Measurements from ENCODE around the gene SPTBN2. TPM values are rescaled to one million over a fixed set of nuclear protein-coding genes. Genes with fewer than 3 reads are reported as not detected.

Gene SPTBN2
- total and polyA plus RNA-seq, 2 of the 4 experiments (the other 2 are of a cell fraction): 0.18 to 0.41 TPM

DNA sequence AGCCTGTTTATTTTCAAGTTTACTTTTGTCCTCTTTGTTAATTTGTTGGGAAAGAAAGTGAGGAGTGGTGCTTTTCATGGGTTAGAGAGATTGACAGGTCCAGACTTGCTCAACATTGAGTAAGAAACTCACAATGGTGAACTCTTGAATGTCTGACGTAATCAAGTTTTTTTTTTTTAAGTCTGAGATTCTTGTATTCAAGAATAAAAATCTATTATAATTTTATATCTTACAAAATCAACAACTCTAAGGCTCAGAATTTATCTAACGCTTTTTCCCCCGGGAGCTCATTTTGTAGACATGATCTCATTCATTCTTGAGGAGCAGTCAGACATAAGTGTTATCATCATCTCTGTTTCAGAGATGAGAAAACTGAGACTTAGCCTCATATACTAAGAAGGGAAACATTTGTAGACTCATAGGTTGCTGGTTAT is 39.1 kb upstream of the SPTBN2 start:
- no peak overlapping the region for H3K27ac ChIP-seq (ENCODE audit: insufficient read depth, low read length)

More for the DNA sequence above, 39.1 kb upstream of the SPTBN2 start:
- H3K18ac ChIP-seq (ENCODE audit: low read depth, low read length): no peak overlapping the region
- DNase-seq (peak; percentile 21), ATAC-seq (ENCODE audit: low read depth) (no peak)
- no TSS peak for BruUV-seq (replicated peaks)
- intact Hi-C loops (cut with micrococcal nuclease) (no loop called here), dilution Hi-C loops (cut with HindIII; ENCODE audit: low sequenced_read_pairs, unreplicated experiment) (no loop called here), in situ Hi-C loops (cut with MboI; ENCODE audit: low sequenced_read_pairs) (no loop called here)
- H3K4me2 ChIP-seq (ENCODE audit: low read depth, low read length): no peak overlapping the region
- no peak overlapping the region for H2BK120ac ChIP-seq (ENCODE audit: low read depth, low read length)
- ChIA-PET POLR2A (ENCODE audit: unreplicated experiment) (no interaction called here), CTCF (interaction anchor here (0.6 kb wide), 1 partner anchor 1083 kb away, joined by 4 read pairs; no protein-coding TSS in a partner anchor)
- H3K79me1 ChIP-seq (ENCODE audit: low read depth in 1 of 2, low read length in 2 of 2): no peaks in the 10 kb centered on the region; a peak in 2 of 4 replicates
- no peak overlapping the region for H4K91ac ChIP-seq (ENCODE audit: insufficient read depth, low read depth, low read length)
- H3K14ac ChIP-seq (replicated peaks; ENCODE audit: low read depth, low read length): 0 out of 2 replicates have a peak overlapping the region, but pooled peaks have one; percentile 16
- no peak overlapping the region for H4K5ac ChIP-seq (ENCODE audit: low read depth, low read length)
- no CpG with 5 or more reads among the region's 3 CpGs for WGBS, 2 experiments (ENCODE audit: extremely low coverage in 2 of 2, insufficient read length in 1 of 2)
- H3K4me3 ChIP-seq (ENCODE audit: insufficient read depth, low read depth, low read length): no peak overlapping the region
- H2AK9ac ChIP-seq (replicated peaks; ENCODE audit: low read depth, low read length, poor library complexity): no peak overlapping the region
- no peaks in the 10 kb centered on the region for H3K9me3 ChIP-seq (ENCODE audit: control insufficient read depth, insufficient read depth, low read length)
- TF ChIP-seq, protein P1, sequence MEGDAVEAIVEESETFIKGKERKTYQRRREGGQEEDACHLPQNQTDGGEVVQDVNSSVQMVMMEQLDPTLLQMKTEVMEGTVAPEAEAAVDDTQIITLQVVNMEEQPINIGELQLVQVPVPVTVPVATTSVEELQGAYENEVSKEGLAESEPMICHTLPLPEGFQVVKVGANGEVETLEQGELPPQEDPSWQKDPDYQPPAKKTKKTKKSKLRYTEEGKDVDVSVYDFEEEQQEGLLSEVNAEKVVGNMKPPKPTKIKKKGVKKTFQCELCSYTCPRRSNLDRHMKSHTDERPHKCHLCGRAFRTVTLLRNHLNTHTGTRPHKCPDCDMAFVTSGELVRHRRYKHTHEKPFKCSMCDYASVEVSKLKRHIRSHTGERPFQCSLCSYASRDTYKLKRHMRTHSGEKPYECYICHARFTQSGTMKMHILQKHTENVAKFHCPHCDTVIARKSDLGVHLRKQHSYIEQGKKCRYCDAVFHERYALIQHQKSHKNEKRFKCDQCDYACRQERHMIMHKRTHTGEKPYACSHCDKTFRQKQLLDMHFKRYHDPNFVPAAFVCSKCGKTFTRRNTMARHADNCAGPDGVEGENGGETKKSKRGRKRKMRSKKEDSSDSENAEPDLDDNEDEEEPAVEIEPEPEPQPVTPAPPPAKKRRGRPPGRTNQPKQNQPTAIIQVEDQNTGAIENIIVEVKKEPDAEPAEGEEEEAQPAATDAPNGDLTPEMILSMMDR (conservative IDR thresholded peaks at IDR 0.05; ENCODE audit: low read depth, low read length): no peak
- no peak for TF ChIP-seq FOS (IDR thresholded peaks at IDR 0.05; ENCODE audit: low read depth, low read length)
- TF ChIP-seq POLR2A (IDR thresholded peaks at IDR 0.05; ENCODE audit: low read depth, low read length): no peak
- TF ChIP-seq MAFK (IDR thresholded peaks at IDR 0.05; ENCODE audit: low read depth, low read length): no peak
- H2AFZ ChIP-seq (replicated peaks; ENCODE audit: low read length, poor library complexity): no peak overlapping the region
- no peak overlapping the region for H2BK5ac ChIP-seq (ENCODE audit: low read depth, low read length, poor library complexity, severe bottlenecking)
- peaks cover 3% of the 10 kb centered on the region; the same call in 1 of the 2 replicates for H3K9me1 ChIP-seq (ENCODE audit: insufficient read depth, low read length)
- no peak overlapping the region for H2AK5ac ChIP-seq (ENCODE audit: low read depth, low read length)
- no peak overlapping the region for H3K4ac ChIP-seq (ENCODE audit: low read depth, low read length)
- no peak overlapping the region for H4K8ac ChIP-seq (ENCODE audit: low read depth in 2 of 2, low read length in 2 of 2)
- H3K27me3 ChIP-seq (ENCODE audit: control insufficient read depth, insufficient read depth, low read length): no peaks in the 10 kb centered on the region
- H3K23ac ChIP-seq (ENCODE audit: low read depth, low read length): no peak overlapping the region
- H4K20me1 ChIP-seq (ENCODE audit: insufficient read depth, low read length): no peaks in the 10 kb centered on the region
- H3K9ac ChIP-seq (ENCODE audit: low read depth, low read length): no peak overlapping the region
- no peak overlapping the region for H2BK20ac ChIP-seq (ENCODE audit: low read depth, low read length)
- H2BK15ac ChIP-seq (ENCODE audit: low read depth, low read length): no peak overlapping the region
- H3K4me1 ChIP-seq (ENCODE audit: control insufficient read depth, insufficient read depth, low read length): no peaks in the 10 kb centered on the region
- H3K56ac ChIP-seq (ENCODE audit: extremely low read depth, insufficient read depth, low read length): no peak overlapping the region
- H3K36me3 ChIP-seq (ENCODE audit: control insufficient read depth, insufficient read depth, low read length): no peaks in the 10 kb centered on the region
